Tibial nerve (tissue), 3 donors: ENCODE data around the gene CCDC110.

Experiments used
- CTCF ChIP-seq, 5 experiments: fragments of 200-600 bp in 3 of 5; fragments of 450-650 bp in 2 of 5; sonication (generic) in 3 of 5; IDR thresholded peaks; one replicate each; pipeline ENCODE4 v1.5.1; 2016 to 2019; ENCODE audit warnings: antibody characterized with exemption in 5 of 5, mild to moderate bottlenecking in 3 of 5, moderate library complexity in 2 of 5
- POLR2A ChIP-seq, 2 donors: fragments of 450-650 bp; IDR thresholded peaks; one replicate each; pipeline ENCODE4 v1.6.1; 2017; ENCODE audit warnings: antibody characterized with exemption in 2 of 2, mild to moderate bottlenecking in 2 of 2, moderate library complexity in 2 of 2

- TF ChIP-seq POLR2A (IDR thresholded peaks at IDR 0.05) (no peak), CTCF (IDR thresholded peaks at IDR 0.05) (no peak)
Observed at GRCh38 chr4:185435466-185435865, 36.1 kb downstream of the CCDC110 start.
